Measurements from ENCODE around the gene ELP1.
"Not testable (repeated sequence)": the region's sequence is repeated elsewhere in the genome, so short reads cannot be mapped to it uniquely, and the experiment has no call there.

Gene ELP1

DNA sequence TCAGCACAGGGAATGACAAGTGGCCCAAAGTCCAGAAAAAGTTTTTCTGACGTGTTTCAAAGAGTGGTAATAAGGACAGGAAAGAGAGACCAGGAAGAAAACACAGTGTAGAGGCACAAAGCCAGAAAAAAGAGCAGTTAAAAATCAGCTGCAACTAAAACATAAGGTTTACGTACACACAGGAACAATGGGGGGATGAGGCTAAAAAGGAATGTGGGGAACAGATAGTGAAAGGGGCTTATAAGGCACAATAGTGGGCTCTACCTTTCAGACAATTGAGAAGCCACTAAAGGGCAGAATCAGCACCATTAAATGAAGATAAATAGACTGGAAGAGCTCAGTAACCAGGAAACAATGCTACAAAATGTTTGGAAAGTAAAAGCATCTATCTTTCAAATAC, 5.5 kb downstream of the ELP1 start:
- DNase-seq, result no peak

GRCh38 chr9:108924466-108924865, 9.5 kb downstream of the ELP1 start:
- no peak for DNase-seq

GRCh38 chr9:108921200-108921599, 12.7 kb downstream of the ELP1 start:
- no peak for DNase-seq

DNA sequence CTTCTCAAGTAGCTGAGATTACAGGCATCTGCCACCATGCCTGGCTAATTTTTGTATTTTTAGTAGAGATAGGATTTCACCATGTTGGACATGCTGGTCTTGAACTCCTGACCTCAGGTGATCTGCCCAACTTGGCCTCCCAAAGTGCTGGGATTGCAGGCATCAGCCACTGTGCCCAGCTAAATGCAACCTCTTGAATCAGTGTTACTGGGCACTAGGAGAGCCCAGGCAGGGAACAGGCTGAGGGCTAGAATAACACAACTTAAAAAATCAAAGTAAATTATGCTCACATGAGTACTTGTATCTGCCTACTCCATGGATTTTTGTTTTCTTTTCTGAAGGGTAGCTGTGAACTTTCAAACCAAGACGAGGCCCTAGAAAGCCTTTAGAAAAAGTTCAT, 13.5 kb downstream of the ELP1 start:
- not testable (repeated sequence) for DNase-seq

- no peak for DNase-seq
Observed at GRCh38 chr9:108919517-108919916, 14.4 kb downstream of the ELP1 start.

DNA sequence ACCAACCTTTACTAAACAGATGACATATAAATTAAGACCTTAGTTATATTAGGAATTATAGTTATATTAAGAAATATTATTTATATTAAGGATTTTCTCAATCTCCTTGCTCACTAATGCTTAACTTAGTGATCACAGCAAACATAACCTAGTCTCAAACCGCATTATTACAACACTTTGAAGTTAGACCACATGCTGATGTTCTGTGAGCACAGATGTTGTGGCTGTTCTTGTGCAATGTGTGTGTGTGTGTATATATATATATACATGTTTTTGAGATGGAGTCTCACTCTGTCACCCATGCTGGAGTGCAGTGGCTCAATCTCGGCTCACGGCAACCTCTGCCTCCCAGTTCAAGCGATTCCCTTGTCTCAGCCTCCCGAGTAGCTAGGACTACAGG, 20.5 kb downstream of the ELP1 start:
- no peak for DNase-seq

DNA sequence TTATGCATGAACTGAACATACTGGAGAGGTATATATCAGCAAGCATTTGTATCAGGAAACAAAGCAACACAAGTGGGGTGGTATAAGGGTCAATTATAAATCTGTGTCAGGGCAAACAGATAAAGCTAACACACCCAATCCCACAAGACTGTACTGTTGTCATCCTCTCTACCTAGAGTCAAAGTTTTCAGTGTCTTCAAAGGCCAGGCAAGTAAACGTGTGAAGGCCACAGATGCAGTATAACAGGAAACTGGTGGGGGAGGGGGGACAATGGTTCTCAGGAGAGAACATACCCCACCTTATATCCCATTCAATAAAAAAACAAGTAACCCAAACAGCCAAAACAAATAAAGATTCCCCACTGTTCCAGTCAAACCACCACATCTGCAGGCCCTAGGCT, 22.1 kb downstream of the ELP1 start:
- DNase-seq, result peak; percentile 17

DNA sequence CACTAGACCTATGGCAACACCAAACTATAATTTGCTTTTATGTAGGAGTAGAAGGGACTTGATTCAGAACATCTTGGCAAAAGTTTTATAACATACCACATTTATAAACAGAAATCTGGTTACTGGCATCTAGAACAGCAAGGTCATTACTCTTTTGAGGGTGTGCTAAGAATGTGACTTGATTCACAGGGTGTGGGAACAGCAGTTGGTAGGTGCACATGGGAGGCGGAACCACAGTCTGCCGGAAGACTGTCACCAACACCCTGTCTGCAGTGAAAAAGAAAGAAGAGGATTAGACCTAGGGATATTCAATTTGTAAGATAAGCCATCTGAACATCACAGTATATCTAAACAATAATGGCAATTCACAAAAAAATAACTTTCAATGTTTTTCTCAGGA, 23.0 kb downstream of the ELP1 start:
- DNase-seq, result no peak

DNA sequence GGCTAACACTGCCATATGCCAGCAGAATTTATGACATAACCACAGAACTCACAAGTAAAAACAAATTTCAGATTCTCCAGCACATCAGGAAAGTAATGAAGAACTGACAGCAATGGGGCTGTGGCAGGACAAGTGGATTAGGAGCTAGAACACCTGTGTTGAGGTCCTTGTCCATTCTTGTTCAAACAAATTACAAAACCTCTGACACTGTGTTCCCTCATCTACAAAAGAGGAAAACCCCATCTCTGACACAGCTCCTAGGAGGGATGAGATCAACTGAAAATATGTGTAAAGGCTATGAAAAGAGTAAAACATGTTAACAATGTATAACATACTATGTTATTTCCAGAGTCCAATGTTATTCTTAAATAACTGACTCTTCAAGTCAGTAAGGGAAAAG, 23.5 kb downstream of the ELP1 start:
- no peak for DNase-seq

GRCh38 chr9:108905494-108905893, 28.4 kb downstream of the ELP1 start:
- no peak for DNase-seq

DNA sequence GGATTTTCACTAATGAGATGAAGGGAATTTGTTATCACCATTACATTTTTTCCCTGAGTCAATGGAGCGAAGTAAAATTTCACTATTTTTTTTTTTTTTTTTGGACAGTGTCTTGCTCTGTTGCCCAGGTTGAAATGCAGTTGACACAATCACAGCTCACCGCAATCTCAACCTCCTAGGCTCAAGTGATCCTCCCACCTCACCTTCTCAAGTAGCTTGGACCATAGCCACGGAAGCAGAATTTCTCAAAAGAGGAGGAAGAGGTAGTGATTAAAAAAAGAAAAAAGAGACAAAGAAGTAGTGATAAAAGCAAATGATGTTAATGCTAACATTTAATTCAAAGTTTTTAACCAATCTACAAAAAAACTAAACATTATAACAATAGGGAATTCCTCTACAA, 29.8 kb downstream of the ELP1 start:
- no peak for DNase-seq

DNA sequence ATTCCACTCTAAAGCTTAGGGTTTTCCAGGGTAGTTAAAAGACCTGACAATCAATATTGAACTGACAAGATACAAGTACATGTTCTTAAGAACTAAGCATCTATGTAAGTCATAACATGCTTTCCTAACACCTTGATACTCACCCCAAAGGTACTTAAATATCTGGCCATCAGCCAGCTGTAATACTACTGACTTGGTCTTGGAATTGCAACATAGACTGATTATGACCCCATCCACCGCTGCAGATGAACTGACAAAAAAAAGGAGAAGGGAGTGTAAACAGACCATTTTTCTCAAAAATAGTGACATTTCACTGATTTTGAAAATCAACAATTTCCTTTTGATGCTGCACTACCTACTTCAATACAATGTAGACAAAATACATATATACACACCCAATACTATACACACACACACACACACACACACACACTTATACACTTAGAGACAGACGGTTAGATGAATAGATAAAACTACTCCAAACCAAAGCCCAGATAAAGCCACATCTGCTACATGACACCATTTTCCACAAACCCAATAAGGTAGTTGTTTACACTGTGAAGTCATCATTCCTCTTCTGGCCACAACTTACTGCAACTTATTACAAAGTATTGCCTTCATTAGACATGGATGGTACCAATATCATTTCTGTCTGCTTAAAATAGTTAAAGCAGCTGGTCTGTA, 30.4 kb downstream of the ELP1 start:
- DNase-seq, result no peak

GRCh38 chr9:108900176-108900575, 33.7 kb downstream of the ELP1 start:
- DNase-seq, result no peak

DNA sequence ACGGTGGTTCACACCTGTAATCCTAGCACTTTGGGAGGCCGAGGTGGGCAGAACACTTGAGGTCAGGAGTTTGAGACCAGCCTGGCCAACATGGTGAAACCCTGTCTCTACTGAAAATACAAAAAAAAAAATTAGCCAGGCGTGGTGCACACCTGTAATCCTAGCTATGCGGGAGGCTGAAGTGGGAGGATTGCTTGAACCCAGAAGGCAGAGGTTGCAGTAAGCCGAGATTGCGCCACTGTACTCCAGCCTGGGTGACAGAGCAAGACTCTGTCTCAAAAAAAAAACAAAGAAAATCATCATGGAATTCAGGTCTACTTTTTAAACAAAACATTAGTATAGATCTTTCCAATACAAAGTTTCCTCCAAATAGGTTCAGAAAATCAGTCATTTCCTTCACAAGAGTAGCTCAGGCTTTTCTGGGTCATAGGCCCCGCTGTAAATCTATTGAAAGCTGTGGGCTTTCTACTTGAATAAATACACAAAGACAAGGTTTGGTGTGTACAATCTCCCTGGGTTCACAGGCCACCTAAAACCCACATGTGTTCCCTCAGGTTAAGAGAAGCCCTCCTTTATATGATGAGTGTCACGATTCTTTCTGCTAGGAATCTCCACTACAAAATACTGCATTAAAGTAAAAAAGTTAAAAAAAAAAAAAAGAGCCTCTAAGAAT, 34.8 kb downstream of the ELP1 start:
- DNase-seq, result not testable (repeated sequence)

- DNase-seq, result no peak
Observed at GRCh38 chr9:108897324-108898096, 36.4 kb downstream of the ELP1 start.

DNA sequence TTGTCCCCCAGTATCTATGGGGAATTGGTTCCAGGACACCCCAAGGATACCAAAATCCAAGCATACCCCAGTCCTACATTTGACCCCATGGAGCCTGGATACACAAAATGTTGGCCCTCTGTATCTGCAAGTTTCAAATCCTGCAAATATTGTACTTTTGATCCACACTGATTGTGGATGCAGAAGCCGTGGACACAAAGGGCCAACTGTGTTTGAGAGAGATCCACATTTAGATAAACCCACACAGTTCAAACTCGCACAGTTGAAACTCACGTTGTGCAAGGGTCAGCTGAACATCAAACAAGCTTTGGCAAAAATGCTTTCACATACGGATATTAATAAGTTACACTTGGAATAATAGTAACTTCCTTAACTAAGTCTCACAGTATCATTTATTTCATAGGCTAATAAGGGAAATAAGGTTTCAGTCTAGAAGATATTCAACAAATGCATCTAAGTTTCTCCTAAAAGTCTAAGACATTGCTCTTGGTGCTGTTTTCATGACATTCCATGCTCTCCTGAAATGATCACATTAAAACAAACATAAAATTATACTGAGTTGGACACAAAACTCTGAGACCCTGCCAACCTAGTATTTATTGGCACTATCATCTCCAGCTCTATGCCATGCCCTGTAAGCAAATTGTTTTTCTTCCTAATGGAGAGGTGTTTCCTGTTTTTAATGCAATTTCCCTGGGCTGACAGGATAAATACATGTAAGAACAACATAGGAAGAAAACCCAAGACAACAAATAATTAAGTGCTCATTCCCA, 39.5 kb downstream of the ELP1 start:
- no peak for DNase-seq

DNA sequence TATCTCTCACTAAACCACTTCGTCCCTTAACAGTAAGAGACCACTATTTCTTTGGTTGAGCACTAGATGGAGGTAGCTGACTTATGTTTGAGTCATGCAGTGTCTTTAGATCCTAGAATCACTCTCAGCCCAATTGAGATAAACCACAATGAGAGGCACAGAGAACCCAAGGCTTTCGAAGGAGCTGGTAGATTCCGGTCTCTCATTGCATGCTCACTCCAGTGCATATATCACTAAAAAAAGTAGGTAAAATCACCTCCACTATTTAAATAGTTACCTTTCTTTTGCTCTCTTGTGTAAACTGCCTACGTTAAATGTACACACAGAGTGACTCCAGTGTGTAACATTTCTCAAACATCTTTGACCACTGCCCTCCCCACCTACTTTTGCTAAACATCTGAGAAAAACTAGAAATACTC, 44.3 kb downstream of the ELP1 start:
- peak; percentile 9 for DNase-seq

- not testable (repeated sequence) for DNase-seq
Observed at GRCh38 chr9:108886594-108887271, 47.2 kb downstream of the ELP1 start.

DNA sequence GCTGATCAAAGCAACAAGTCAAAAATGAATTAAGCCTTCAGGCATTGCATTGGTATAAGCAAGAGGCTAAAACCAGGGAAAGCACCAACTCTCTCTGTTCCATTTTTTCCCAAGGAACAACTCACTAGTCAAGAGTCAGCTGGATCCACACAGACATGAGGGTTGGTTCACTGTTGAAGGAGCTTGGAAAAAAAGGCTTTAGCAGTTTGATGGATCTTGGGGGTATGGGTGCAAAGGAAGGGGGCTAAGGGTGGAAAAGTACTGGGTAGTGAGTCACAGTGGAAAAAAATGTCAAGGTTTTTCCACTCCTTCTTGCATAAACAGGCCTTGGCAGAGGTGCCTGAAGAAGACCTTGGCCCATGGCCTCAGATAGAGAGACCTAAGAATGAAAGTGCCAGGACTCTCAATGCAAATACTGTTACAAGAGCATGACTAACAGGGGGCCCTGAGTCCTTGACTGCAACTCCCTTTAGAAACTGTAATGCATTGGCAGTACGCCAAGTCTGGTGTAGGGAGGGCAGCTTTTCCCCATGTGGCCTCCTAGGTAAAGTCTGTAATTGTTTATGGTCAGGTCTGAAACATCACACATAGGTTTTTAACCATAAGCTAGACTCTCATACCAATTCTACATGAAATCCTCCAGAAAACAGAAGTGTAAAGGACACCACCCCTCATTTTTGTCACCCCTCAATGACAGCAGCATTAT, 48.1 kb downstream of the ELP1 start:
- DNase-seq, result no peak

- DNase-seq, result no peak
Observed at GRCh38 chr9:108884701-108885100, 49.2 kb downstream of the ELP1 start.

DNA sequence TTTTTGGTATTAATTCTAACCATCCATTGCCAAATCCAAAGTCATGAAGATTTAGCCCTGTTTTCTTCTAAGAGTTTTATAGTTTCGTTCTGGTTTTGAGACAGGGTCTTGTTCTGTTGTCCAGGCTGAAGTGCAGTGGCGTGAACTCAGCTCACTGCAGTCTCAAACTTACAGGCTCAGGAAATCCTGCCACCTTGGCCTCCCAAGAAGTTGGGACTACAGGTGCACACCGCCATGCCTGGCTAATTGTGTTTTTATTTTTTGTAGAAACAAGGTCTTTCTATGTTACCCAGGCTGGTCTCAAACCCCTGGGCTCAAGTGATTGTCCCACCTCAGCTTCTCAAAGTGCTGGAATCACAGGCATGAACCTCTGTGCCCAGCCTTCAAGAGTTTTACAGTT, 50.8 kb downstream of the ELP1 start:
- DNase-seq, result no peak

Data from CD4-positive, alpha-beta T cell treated with Interleukin-17A for 1 hour (primary cell).